ENCODE results near the gene RNF38. TPM values are rescaled to one million over a fixed set of nuclear protein-coding genes. Genes with fewer than 3 reads are reported as not detected.
"Not testable (repeated sequence)": the region's sequence is repeated elsewhere in the genome, so short reads cannot be mapped to it uniquely, and the experiment has no call there.

Gene RNF38
- total and polyA plus RNA-seq, 4 donors: 7.6 to 41.0 (median 25.6) TPM

DNA sequence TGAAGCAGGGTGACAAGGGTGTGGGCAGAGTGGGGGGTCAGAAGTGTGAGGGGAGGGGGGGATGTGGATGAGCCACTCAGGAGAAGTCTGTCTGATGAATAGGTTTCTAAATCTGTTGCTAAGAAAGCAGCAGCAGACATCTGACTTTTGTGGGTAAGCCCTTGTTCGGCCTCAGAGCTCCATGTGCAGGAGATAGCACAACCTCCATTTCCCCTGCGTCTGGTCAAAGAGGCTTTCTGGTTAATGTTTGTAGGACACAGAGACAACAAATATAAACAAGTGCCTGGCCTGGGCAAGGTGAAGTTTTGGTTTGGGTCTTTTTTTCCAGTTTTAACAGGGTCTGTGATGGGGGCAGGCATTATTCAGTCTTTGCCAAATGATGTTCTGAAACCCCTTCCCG, 84.8 kb downstream of the RNF38 start:
- TF ChIP-seq, protein P1, sequence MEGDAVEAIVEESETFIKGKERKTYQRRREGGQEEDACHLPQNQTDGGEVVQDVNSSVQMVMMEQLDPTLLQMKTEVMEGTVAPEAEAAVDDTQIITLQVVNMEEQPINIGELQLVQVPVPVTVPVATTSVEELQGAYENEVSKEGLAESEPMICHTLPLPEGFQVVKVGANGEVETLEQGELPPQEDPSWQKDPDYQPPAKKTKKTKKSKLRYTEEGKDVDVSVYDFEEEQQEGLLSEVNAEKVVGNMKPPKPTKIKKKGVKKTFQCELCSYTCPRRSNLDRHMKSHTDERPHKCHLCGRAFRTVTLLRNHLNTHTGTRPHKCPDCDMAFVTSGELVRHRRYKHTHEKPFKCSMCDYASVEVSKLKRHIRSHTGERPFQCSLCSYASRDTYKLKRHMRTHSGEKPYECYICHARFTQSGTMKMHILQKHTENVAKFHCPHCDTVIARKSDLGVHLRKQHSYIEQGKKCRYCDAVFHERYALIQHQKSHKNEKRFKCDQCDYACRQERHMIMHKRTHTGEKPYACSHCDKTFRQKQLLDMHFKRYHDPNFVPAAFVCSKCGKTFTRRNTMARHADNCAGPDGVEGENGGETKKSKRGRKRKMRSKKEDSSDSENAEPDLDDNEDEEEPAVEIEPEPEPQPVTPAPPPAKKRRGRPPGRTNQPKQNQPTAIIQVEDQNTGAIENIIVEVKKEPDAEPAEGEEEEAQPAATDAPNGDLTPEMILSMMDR (IDR thresholded peaks at IDR 0.05; ENCODE audit: control extremely low read depth, extremely low read depth): no peak
- WGBS, 2 donors: 72 to 87% methylated on average over 3 of the region's 3 CpGs
- H3K27me3 ChIP-seq (ENCODE audit: control insufficient read depth in 3 of 3, insufficient read depth in 3 of 3, low read length in 2 of 3): no peaks in the 10 kb centered on the region
- ATAC-seq (ENCODE audit: insufficient read depth, low FRiP score) (no peak), DNase-seq (no peak)
- H3K36me3 ChIP-seq (ENCODE audit: control insufficient read depth in 4 of 4, insufficient read depth in 4 of 4, low read length in 4 of 4): no peaks in the 10 kb centered on the region
- H3K9ac ChIP-seq (ENCODE audit: insufficient read depth in 1 of 2, low read length in 2 of 2): no peak overlapping the region
- no peak overlapping the region for H3K4me3 ChIP-seq
- no peak overlapping the region for H3K27ac ChIP-seq (ENCODE audit: low read depth in 1 of 2, low read length in 1 of 2)
- no peaks in the 10 kb centered on the region for H3K9me3 ChIP-seq (ENCODE audit: control insufficient read depth in 4 of 4, insufficient read depth in 3 of 4, low read length in 3 of 4)
- H3K4me1 ChIP-seq (ENCODE audit: control insufficient read depth in 5 of 5, insufficient read depth in 5 of 5, low read length in 5 of 5): peaks cover 0 to 17% (median 4%) of the 10 kb centered on the region in 5 donors

DNA sequence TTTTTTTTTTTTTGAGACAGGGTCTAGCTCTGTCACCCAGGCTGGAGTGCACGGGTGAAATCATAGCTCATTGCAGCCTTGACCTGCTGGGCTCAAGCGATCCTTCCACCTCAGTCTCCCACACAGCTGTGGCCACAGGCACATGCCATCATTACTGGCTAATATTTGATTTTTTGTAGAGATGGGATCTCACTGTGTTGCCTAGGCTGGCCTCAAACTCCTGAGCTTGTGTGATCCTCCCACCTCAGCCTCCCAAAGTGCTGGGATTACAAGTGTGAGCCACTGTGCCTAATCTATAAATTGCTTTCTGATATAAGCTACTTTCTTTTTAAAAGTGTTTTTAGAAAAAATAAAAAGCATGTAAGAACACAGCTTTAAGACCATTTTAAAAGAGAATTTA, 85.3 kb downstream of the RNF38 start:
- H3K9ac ChIP-seq (ENCODE audit: insufficient read depth in 1 of 2, low read length in 2 of 2): no peak overlapping the region
- peaks cover 0 to 14% (median 4%) of the 10 kb centered on the region in 5 donors for H3K4me1 ChIP-seq (ENCODE audit: control insufficient read depth in 5 of 5, insufficient read depth in 5 of 5, low read length in 5 of 5)
- no peaks in the 10 kb centered on the region for H3K9me3 ChIP-seq (ENCODE audit: control insufficient read depth in 4 of 4, insufficient read depth in 3 of 4, low read length in 3 of 4)
- H3K4me3 ChIP-seq: no peak overlapping the region
- H3K36me3 ChIP-seq (ENCODE audit: control insufficient read depth in 4 of 4, insufficient read depth in 4 of 4, low read length in 4 of 4): no peaks in the 10 kb centered on the region
- no peak for ATAC-seq (ENCODE audit: insufficient read depth, low FRiP score)
- 95 to 100% methylated on average over 2 of the region's 2 CpGs for WGBS, 2 donors
- no peak overlapping the region for H3K27ac ChIP-seq (ENCODE audit: low read depth in 1 of 2, low read length in 1 of 2)
- H3K27me3 ChIP-seq (ENCODE audit: control insufficient read depth in 3 of 3, insufficient read depth in 3 of 3, low read length in 2 of 3): no peaks in the 10 kb centered on the region
- no peak for DNase-seq
- TF ChIP-seq, protein P1 (IDR thresholded peaks at IDR 0.05; ENCODE audit: control extremely low read depth, extremely low read depth): no peak

DNA sequence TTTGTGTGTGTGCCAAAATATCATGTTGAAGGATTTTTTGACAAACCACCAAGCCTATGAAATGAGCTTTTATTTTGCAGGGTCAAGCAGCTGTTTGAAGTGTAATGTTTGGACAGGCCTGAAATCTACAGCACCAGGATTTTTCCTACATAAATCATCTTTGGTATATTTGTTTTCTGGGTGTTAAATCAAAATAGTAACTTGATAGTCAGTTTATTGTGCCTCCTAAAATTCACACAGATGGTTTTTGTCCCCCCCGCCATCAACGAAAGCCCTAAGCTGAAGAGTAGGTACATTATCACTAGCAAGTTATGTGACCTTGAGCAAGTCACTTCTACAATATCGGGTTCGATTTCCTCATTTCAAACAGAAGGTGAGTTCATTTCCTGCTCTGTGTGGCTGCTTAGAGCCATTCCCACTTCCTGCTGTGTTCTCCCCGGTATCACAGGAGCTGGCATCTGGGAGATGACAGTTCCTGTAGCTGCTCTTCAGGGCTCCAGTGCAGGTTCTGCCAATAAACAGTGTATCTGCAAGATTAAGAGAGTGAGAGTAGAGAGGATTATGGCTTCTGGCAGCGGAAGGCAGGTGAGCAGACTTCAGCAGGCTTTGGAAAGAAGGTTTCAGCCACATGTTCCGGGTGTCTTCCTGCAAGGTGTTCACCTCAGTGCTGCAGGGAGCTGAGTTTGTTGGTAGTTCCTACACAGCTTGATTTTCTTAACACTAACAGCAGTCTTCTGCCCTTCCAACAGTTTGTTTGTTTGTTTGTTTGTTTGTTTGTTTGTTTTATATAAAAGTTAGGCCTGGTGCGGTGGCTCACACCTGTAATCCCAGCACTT, 93.4 kb downstream of the RNF38 start:
- TF ChIP-seq, protein P1 (IDR thresholded peaks at IDR 0.05; ENCODE audit: control extremely low read depth, extremely low read depth): no peak
- no peak overlapping the region for H3K4me3 ChIP-seq
- no peak overlapping the region for H3K27ac ChIP-seq (ENCODE audit: low read depth in 1 of 2, low read length in 1 of 2)
- H3K4me1 ChIP-seq (ENCODE audit: control insufficient read depth in 5 of 5, insufficient read depth in 5 of 5, low read length in 5 of 5): peaks cover 0 to 1% (median 0%) of the 10 kb centered on the region in 5 donors
- no peaks in the 10 kb centered on the region for H3K36me3 ChIP-seq (ENCODE audit: control insufficient read depth in 4 of 4, insufficient read depth in 4 of 4, low read length in 4 of 4)
- WGBS, 2 donors: 45 to 48% methylated on average over 8 of the region's 8 CpGs
- ATAC-seq (ENCODE audit: insufficient read depth, low FRiP score) (no peak), DNase-seq (peak in 2 of 3 donors; percentile 30 to 57)
- no peak overlapping the region for H3K9ac ChIP-seq (ENCODE audit: insufficient read depth in 1 of 2, low read length in 2 of 2)
- no peaks in the 10 kb centered on the region for H3K9me3 ChIP-seq (ENCODE audit: control insufficient read depth in 4 of 4, insufficient read depth in 3 of 4, low read length in 3 of 4)
- no peaks in the 10 kb centered on the region for H3K27me3 ChIP-seq (ENCODE audit: control insufficient read depth in 3 of 3, insufficient read depth in 3 of 3, low read length in 2 of 3)

DNA sequence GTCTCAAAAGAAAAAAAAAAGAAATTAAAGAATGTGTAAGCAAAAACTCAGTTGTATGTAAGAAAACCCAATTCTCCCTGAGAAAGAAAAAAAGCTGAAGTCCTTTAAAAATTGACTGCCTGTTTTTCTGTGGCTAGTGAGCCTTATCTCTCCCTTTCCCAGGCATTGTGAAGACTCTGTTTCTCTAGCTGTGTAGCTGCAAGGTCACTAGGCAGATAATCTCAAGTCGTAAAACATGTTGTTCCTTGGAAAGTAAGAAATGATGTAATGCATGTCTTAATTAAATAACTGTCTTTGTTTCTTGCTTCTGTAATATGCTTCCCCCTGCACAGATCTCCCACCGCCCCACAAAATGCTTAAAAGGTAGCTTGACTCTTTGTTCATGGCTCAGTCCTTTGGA, 95.7 kb downstream of the RNF38 start:
- not testable (repeated sequence) for DNase-seq; ATAC-seq (ENCODE audit: insufficient read depth, low FRiP score); H3K9ac ChIP-seq (ENCODE audit: insufficient read depth in 1 of 2, low read length in 2 of 2); H3K9me3 ChIP-seq (ENCODE audit: control insufficient read depth in 4 of 4, insufficient read depth in 3 of 4, low read length in 3 of 4); H3K4me1 ChIP-seq (ENCODE audit: control insufficient read depth in 5 of 5, insufficient read depth in 5 of 5, low read length in 5 of 5); H3K27me3 ChIP-seq (ENCODE audit: control insufficient read depth in 3 of 3, insufficient read depth in 3 of 3, low read length in 2 of 3); H3K36me3 ChIP-seq (ENCODE audit: control insufficient read depth in 4 of 4, insufficient read depth in 4 of 4, low read length in 4 of 4); H3K27ac ChIP-seq (ENCODE audit: low read depth in 1 of 2, low read length in 1 of 2); H3K4me3 ChIP-seq
- 65 to 67% methylated on average over 1 of the region's 2 CpGs for WGBS, 2 donors

Measured in lung (tissue), 12 donors.